GM12891 (cell line): ENCODE results near the gene GMDS.

ENCODE experiments used
- PAX5 ChIP-seq: IDR thresholded peaks from 2 replicates; pipeline ENCODE4 v1.6.1; 2011; ENCODE audit warnings: low read length, moderate library complexity, mild to moderate bottlenecking; ENCODE audit not compliant: insufficient read depth, severe bottlenecking
- POLR2A ChIP-seq: IDR thresholded peaks from 2 replicates; pipeline ENCODE4 v1.6.1; 2011; ENCODE audit warnings: low read depth, low read length, control low read depth
- POLR2AphosphoS5 ChIP-seq: IDR thresholded peaks from 2 replicates; pipeline ENCODE4 v1.6.1; 2011; ENCODE audit warnings: low read depth, low read length, control low read depth

DNA sequence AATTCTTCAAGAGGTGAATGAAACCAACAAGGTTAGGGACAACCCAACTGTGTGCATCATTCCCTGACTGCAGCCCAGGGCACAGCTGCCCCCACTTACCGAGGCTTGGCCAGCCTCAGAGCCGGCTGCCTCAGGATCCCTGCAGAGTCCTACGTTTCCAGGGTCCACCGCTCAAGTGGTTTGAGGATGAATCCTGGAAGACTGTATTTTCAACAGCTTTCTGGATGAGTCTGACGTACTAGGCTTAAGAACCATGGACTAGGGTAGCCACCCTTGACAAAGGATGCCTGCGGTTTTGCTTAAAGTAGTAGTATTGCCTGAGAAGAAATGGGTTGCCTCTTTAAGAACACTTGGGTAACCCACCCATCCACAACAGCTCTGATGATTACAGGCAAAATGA is 534.3 kb downstream of the GMDS start:
- no peak for TF ChIP-seq POLR2A
- no peak for TF ChIP-seq POLR2AphosphoS5
- TF ChIP-seq PAX5 = no peak
